GM18867 (cell line): ENCODE data around the gene TOPBP1.
"Not testable (repeated sequence)": the region's sequence is repeated elsewhere in the genome, so short reads cannot be mapped to it uniquely, and the experiment has no call there.

ENCODE experiments used
- ATAC-seq: cut with Tn5 transposase; IDR thresholded peaks from one replicate; pipeline ENCODE4 v1.9.1; 2021; ENCODE audit warnings: mild to moderate bottlenecking, moderate library complexity; ENCODE audit not compliant: unreplicated experiment

TOPBP1 gene

GRCh38 chr3:133675631-133676335 is 14.0 kb upstream of the TOPBP1 start:
- ATAC-seq, result peak; percentile 69

- no peak for ATAC-seq
Measured at GRCh38 chr3:133674290-133674919, 12.7 kb upstream of the TOPBP1 start.

GRCh38 chr3:133673746-133674145 is 12.0 kb upstream of the TOPBP1 start:
- no peak for ATAC-seq

- ATAC-seq, result no peak
Measured at GRCh38 chr3:133672461-133672860, 10.7 kb upstream of the TOPBP1 start.

- ATAC-seq, result no peak
Measured at GRCh38 chr3:133670525-133670995, 8.8 kb upstream of the TOPBP1 start.

GRCh38 chr3:133669949-133670524 is 8.3 kb upstream of the TOPBP1 start:
- no peak for ATAC-seq

GRCh38 chr3:133667118-133667517 is 5.4 kb upstream of the TOPBP1 start:
- ATAC-seq, result no peak

- ATAC-seq, result not testable (repeated sequence)
Measured at GRCh38 chr3:133665188-133665587, 3.4 kb upstream of the TOPBP1 start.

- ATAC-seq, result peak; percentile 58
Measured at GRCh38 chr3:133663569-133664313, 2.0 kb upstream of the TOPBP1 start.

- ATAC-seq, result peak; percentile 37
Measured at GRCh38 chr3:133662278-133662651, 524 bp upstream of the TOPBP1 start.

- no peak for ATAC-seq
Measured at GRCh38 chr3:133659806-133660205, 1.9 kb downstream of the TOPBP1 start.

GRCh38 chr3:133655731-133656515 is 5.8 kb downstream of the TOPBP1 start:
- no peak for ATAC-seq

GRCh38 chr3:133649486-133650068 is 12.2 kb downstream of the TOPBP1 start:
- ATAC-seq, result no peak

- ATAC-seq, result no peak
Measured at GRCh38 chr3:133644768-133645167, 17.0 kb downstream of the TOPBP1 start.

GRCh38 chr3:133643611-133644010 is 18.1 kb downstream of the TOPBP1 start:
- ATAC-seq, result no peak

GRCh38 chr3:133641254-133641653 is 20.5 kb downstream of the TOPBP1 start:
- ATAC-seq, result no peak

- ATAC-seq, result no peak
Measured at GRCh38 chr3:133633439-133633838, 28.3 kb downstream of the TOPBP1 start.

- no peak for ATAC-seq
Measured at GRCh38 chr3:133629146-133629545, 32.6 kb downstream of the TOPBP1 start.

- ATAC-seq, result no peak
Measured at GRCh38 chr3:133627789-133628188, 34.0 kb downstream of the TOPBP1 start.

- ATAC-seq, result peak; percentile 99
Measured at GRCh38 chr3:133620066-133620784, 41.5 kb downstream of the TOPBP1 start.
